ENCODE data around the gene NT5DC4.

GRCh38 chr2:112740527-112740926 is 19.7 kb downstream of the NT5DC4 start:
- TF ChIP-seq CTCF (IDR thresholded peaks at IDR 0.05; ENCODE audit: borderline replicate concordance, extremely low read depth, low read length, poor library complexity, severe bottlenecking) (no peak), EZH2 (IDR thresholded peaks at IDR 0.05; ENCODE audit: borderline replicate concordance, low read depth, low read length, severe bottlenecking) (no peak)
